SK-N-MC (cell line): Measurements from ENCODE around the gene ELMO3.

ENCODE experiments used
- DNase-seq: peaks from one replicate; pipeline ENCODE4 v3.0.0-alpha.2; 2011; ENCODE audit warnings: low read depth, low spot score
- H3K27ac ChIP-seq: fragments of 200-600 bp; sonication (generic); 2 replicates; pipeline ENCODE4 v1.5.1; 2016; ENCODE audit warnings: mixed run types
- H3K36me3 ChIP-seq: fragments of 200-600 bp; sonication (generic); 2 replicates; pipeline ENCODE4 v1.6.1; 2017; ENCODE audit warnings: antibody characterized with exemption, low read length, mixed read lengths; ENCODE audit not compliant: insufficient read depth
- H3K4me3 ChIP-seq: fragments of 200-600 bp; sonication (generic); 2 replicates; pipeline ENCODE4 v1.5.1; 2016
- H3K9ac ChIP-seq: fragments of 200-600 bp; sonication (generic); 2 replicates; pipeline ENCODE4 v1.8.0; 2017; ENCODE audit warnings: mixed run types, mixed read lengths; ENCODE audit not compliant: insufficient read length
- H3K9me3 ChIP-seq: fragments of 200-600 bp; sonication (generic); 2 replicates; pipeline ENCODE4 v1.6.1; 2017; ENCODE audit warnings: low read depth, mild to moderate bottlenecking, antibody characterized with exemption, low read length, moderate library complexity, mixed read lengths
- EZH2 ChIP-seq: fragments of 200-600 bp; sonication (generic); IDR thresholded peaks from one replicate; pipeline ENCODE4 v1.6.1; 2017; ENCODE audit warnings: antibody characterized with exemption
- FOXP2 ChIP-seq: optimal IDR thresholded peaks from 2 replicates; pipeline ENCODE3; 2011; ENCODE audit warnings: mild to moderate bottlenecking, moderate library complexity; ENCODE audit not compliant: insufficient read depth; ENCODE audit errors: extremely low read length, control extremely low read depth
- POLR2AphosphoS5 ChIP-seq: IDR thresholded peaks from 2 replicates; pipeline ENCODE4 v1.6.1; 2012; ENCODE audit warnings: mild to moderate bottlenecking, low read depth, low read length, borderline replicate concordance

ELMO3 gene

DNA sequence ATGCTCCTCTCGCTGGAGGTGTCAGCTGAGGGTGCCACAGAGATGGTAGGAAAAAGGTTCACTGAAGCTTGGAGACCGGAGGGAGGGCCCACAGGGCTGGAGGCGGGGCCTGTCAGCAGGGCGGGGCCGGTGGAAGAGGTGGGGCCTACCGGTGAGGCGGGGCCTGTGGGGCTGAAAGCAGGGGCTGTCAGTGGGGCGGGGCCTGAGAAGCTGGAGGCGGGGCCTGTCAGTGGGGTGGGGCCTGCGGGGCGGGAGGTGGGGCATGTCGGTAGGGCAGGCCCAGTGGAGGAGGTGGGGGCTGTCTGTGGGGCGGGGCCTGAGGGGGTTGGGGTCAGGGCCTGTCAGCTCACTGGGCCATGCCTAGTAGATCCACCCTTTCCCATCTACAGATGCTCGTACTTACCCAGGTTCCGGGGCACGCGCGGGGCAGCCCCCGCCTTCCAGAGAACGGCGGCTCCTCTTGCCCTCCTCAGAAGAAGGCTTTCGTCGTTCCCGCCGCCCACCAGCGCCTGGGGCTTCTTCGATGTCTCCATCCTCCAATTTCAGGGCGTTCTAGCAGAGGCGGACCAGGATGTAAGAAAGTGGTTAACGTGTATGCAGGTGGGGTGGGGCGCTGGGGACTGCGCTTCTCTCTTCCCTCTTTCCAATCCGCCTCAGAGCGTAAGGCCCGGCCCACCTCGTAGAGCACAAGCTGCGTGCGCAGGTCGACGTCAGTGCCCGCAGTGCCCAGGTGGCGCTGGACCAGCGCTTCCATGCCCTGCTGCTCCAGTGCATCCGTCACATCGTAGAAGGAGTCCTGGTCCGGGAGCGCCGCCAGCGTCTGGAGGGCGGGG lies 37.8 kb downstream of the ELMO3 start:
- Histone ChIP-seq H3K36me3 (no peaks in the 10 kb centered on the region), H3K9ac (no peak overlapping the region), H3K27ac (no peak overlapping the region), H3K9me3 (no peaks in the 10 kb centered on the region), H3K4me3 (peak overlapping the region; percentile 66)
- no peak for TF ChIP-seq EZH2
- TF ChIP-seq POLR2AphosphoS5: no peak
- no peak for TF ChIP-seq FOXP2
- no peak for DNase-seq

DNA sequence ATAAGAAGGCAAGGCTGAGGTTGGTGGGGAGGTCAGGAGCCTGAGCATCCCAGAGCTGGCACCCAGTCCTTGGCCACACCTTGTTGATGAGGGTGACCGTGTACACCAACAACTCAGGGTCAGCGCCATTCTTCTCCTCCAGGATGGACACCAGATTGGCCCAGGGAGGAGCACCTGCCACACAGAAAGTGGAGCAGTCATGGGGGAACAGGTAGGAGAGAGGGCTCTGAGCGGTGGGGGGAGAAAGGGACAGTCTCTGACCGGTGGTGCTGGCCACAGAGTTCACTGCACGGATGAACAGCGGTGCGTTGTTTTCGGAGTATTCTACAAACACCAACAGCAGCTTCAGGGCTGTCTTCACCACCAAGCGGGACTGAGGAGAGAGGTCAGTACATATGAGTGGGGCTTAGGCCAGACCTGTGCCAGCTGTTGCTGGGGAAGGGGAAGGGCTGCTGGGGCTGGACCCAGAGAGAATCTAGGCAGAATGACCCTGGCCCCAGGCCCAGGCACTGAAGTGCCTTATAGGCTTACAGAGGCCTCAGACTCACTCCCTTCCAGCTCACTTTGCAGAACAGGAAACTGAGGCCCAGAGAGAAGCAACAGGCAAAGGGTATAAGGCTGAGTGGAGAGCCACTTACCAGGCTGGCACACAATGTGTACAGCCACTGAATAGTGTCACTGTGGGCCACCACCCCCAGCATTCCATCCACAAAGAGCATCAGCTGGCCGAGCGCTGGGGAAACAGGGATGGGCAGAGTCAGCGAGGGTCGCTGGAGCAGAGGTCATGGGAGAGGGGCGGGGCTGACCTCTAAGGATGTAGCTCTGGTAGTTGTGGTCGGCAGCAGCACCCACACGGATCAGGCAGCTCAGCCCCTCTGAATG lies 38.7 kb downstream of the ELMO3 start:
- Histone ChIP-seq H3K9ac (no peak overlapping the region), H3K4me3 (no peak overlapping the region), H3K36me3 (no peaks in the 10 kb centered on the region), H3K9me3 (no peaks in the 10 kb centered on the region), H3K27ac (no peak overlapping the region)
- TF ChIP-seq POLR2AphosphoS5 (no peak), FOXP2 (no peak), EZH2 (no peak)
- DNase-seq: no peak

DNA sequence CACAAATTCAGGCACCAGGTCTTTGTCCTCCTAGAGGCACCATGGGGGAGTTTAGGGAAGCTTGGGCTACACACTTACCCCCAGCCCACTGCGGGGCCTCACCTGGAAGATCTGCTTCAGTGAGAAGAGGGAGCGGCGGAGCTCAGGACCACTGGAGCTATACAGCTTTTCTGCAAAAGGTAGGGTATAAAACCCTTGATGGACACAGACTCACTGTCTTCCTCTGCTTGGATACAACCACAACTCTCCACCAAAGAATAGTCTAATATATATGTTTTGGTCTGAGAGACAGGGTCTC lies 39.3 kb downstream of the ELMO3 start:
- TF ChIP-seq EZH2 (no peak), FOXP2 (no peak), POLR2AphosphoS5 (no peak)
- no peaks in the 10 kb centered on the region for H3K36me3 ChIP-seq
- H3K9me3 ChIP-seq: no peaks in the 10 kb centered on the region
- H3K9ac ChIP-seq: no peak overlapping the region
- no peak overlapping the region for H3K4me3 ChIP-seq
- DNase-seq: no peak
- no peak overlapping the region for H3K27ac ChIP-seq

DNA sequence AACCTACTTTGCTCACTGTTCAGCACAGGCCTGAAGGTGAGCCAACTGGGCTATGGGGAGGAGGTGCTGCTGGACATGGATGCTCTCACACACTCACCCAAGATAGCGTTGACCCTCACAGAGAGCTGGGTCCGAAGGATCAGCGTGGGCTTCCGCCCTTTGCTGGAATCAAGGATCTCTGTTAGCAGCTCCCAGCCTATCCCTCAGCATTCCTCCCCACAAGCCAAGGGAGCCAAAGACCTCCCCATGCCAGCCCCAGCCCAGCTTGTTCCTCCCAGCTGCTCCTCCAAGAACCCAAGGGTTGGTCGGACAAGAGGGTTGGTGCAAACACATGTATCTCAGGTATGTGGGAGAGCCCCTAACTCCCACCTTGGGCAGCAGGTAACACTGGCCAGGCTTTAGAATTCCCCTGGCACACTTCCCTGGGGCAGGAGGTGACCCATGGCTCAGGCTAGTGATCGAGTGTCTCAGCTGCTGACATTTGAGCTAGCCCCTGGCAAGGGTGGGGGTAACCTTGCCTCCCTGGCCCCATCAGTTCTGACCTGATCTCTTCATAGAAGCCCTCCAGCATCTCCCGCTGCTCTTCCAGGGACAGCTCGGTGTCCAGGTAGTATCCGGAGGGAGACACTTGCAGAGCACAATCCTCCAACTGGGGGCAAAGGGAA lies 40.0 kb downstream of the ELMO3 start:
- Histone ChIP-seq H3K27ac (no peak overlapping the region), H3K4me3 (no peak overlapping the region), H3K36me3 (no peaks in the 10 kb centered on the region), H3K9ac (no peak overlapping the region), H3K9me3 (no peaks in the 10 kb centered on the region)
- TF ChIP-seq FOXP2 (no peak), POLR2AphosphoS5 (no peak), EZH2 (no peak)
- no peak for DNase-seq

DNA sequence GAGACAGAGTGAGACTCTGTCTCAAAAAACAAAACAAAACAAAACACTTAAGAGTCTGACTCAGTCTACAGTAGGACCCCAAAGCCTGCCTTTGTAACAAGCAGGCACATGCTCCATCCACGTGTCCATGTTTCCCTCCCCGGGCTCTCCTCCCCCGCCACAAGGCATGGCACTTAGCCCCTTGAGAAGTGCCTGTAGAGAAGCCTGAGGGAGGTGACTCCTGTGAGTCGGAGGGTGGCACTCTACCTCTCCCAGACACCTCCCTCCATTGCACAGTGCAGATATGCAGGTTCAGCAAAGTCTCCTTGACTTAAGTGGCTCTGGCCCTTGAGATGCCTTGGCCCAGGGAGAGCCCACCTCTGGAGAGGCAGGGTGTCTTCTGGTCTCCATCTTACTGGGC lies 41.6 kb downstream of the ELMO3 start:
- no peaks in the 10 kb centered on the region for H3K9me3 ChIP-seq
- H3K4me3 ChIP-seq: no peak overlapping the region
- DNase-seq: no peak
- H3K36me3 ChIP-seq: no peaks in the 10 kb centered on the region
- TF ChIP-seq EZH2 (no peak), POLR2AphosphoS5 (no peak), FOXP2 (no peak)
- no peak overlapping the region for H3K27ac ChIP-seq
- H3K9ac ChIP-seq: no peak overlapping the region

DNA sequence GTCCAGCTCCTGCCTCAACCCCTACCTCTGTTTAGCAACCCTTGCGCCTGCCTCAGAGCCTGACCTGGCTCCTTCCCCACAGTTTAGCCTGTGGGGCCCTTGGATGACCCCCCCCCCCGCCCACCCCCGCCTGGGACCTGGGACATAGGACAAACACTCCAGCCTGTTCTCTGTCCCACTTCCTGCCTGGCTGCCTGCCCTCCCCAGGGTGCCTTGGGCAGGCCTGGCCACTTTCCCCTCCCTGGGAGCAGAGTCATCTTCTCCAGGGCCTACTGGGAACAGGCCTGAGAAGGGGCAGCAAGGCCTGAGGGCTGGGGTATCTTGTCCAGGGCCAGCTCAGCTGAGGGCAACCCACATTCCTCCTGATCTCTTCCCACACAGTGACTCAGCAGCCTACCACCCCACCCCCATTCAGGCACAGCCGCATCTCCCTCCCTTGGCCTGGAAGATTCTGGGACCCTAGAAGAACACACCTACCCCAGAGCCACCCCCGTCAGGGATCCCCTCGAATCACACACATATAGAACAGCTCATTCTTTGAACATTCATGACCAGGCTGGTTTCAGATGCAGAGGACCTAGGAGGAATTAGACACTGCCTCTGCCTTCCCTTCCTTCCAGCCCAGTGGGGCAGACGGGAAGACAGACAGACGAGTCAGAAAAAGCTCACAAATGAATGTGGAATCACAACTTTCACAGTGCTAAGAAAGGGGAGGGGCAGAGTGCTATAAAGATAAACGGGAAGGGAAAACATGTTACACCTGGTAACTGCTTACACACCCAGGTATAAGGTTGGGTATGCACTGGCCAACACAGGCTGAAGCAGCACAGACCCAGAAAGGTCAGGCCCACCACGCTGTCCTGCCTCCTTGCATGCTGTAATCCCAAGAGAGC lies 42.3 kb downstream of the ELMO3 start:
- Histone ChIP-seq H3K9me3 (no peaks in the 10 kb centered on the region), H3K9ac (no peak overlapping the region), H3K36me3 (no peaks in the 10 kb centered on the region), H3K4me3 (no peak overlapping the region), H3K27ac (no peak overlapping the region)
- TF ChIP-seq POLR2AphosphoS5: no peak
- TF ChIP-seq EZH2: no peak
- TF ChIP-seq FOXP2: no peak
- DNase-seq: no peak

DNA sequence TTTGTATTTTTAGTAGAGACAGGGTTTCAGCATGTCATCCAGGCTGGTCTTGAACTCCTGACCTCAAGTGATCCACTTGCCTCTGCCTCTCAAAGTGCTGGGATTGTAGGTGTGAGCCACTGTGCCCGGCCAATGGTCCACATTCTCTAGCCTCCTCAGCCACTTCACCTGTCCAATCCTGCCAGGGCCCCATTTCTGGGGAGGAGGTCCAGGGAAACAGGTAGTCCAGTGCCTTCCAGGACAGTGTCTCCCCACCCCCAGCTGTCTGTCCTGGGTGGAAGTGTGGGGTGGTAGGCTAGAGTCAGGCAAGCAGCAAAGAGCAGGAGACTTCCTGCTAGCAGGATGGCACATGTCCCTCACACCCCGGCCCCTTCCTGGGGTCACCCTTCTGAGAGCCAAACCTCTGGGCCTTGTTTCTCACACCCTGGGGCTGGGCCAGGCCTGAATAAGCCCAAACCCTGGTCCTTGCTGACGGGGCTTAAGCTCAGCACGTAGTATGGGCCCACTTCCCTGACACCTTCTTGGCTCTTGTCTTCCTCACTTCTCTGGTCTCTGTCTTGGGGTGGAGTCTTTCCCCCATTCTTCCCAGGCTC lies 43.3 kb downstream of the ELMO3 start:
- no peak for TF ChIP-seq POLR2AphosphoS5
- TF ChIP-seq FOXP2: no peak
- no peak for TF ChIP-seq EZH2
- Histone ChIP-seq H3K9me3 (no peaks in the 10 kb centered on the region), H3K27ac (no peak overlapping the region), H3K4me3 (no peak overlapping the region), H3K36me3 (no peaks in the 10 kb centered on the region), H3K9ac (no peak overlapping the region)
- DNase-seq: no peak
